ENCODE measurements around the gene F13B.

- TF ChIP-seq, protein P1, sequence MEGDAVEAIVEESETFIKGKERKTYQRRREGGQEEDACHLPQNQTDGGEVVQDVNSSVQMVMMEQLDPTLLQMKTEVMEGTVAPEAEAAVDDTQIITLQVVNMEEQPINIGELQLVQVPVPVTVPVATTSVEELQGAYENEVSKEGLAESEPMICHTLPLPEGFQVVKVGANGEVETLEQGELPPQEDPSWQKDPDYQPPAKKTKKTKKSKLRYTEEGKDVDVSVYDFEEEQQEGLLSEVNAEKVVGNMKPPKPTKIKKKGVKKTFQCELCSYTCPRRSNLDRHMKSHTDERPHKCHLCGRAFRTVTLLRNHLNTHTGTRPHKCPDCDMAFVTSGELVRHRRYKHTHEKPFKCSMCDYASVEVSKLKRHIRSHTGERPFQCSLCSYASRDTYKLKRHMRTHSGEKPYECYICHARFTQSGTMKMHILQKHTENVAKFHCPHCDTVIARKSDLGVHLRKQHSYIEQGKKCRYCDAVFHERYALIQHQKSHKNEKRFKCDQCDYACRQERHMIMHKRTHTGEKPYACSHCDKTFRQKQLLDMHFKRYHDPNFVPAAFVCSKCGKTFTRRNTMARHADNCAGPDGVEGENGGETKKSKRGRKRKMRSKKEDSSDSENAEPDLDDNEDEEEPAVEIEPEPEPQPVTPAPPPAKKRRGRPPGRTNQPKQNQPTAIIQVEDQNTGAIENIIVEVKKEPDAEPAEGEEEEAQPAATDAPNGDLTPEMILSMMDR (conservative IDR thresholded peaks at IDR 0.05; ENCODE audit: low read depth, low read length), result no peak
- TF ChIP-seq EZH2 (IDR thresholded peaks at IDR 0.05; ENCODE audit: low read length, unreplicated experiment) (no peak), EZH2phosphoT487 (IDR thresholded peaks at IDR 0.05; ENCODE audit: borderline replicate concordance, low read length) (no peak)
These were observed 65.2 kb downstream of the F13B start for GRCh38 chr1:197001828-197002227.
